ENCODE measurements around the gene KIT.

DNA sequence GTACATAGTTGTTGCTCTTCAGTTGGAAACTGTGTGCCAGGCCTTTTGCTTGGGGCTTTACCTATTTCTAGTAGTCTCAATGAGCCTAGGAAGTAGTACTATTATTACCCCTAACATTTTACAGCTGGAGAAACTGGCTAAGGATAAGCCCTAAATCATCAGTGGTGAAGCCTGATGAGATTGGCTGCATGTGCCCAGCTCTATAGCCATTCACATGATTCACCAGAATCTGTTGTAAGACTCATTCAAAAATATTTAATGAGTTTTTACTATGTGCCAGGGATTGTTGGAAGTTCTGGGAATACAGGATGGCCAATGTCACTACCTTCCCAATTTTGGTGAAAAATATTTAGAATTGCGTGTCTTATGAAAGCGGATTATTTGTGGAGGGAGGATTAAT is 2.8 kb downstream of the KIT start:
- TF ChIP-seq, protein P1, sequence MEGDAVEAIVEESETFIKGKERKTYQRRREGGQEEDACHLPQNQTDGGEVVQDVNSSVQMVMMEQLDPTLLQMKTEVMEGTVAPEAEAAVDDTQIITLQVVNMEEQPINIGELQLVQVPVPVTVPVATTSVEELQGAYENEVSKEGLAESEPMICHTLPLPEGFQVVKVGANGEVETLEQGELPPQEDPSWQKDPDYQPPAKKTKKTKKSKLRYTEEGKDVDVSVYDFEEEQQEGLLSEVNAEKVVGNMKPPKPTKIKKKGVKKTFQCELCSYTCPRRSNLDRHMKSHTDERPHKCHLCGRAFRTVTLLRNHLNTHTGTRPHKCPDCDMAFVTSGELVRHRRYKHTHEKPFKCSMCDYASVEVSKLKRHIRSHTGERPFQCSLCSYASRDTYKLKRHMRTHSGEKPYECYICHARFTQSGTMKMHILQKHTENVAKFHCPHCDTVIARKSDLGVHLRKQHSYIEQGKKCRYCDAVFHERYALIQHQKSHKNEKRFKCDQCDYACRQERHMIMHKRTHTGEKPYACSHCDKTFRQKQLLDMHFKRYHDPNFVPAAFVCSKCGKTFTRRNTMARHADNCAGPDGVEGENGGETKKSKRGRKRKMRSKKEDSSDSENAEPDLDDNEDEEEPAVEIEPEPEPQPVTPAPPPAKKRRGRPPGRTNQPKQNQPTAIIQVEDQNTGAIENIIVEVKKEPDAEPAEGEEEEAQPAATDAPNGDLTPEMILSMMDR (IDR thresholded peaks at IDR 0.05), result no peak
- TF ChIP-seq POLR2A (IDR thresholded peaks at IDR 0.05), result no peak
